OCI-LY7 (cell line): ENCODE measurements around the gene LDLRAD4. TPM values are rescaled to one million over a fixed set of nuclear protein-coding genes. Genes with fewer than 3 reads are reported as not detected.

ENCODE experiments used
- BruUV-seq: library from RNA; stranded (reverse); fragments of 400-500 nt; replicated peaks from 2 replicates; lab custom pipeline; 2021; lab: Mats Ljungman, UMichigan
- CTCF ChIA-PET: fragments of 300-600 bp; sonication (Branson Sonifier 250); formaldehyde crosslinking; loops from one replicate; lab custom pipeline; 2022; ENCODE audit warnings: antibody characterized with exemption; ENCODE audit not compliant: unreplicated experiment; lab: Charles Lee
- POLR2A ChIA-PET: fragments of 300-600 bp; sonication (Branson Sonifier 250); formaldehyde crosslinking; loops from one replicate; lab custom pipeline; 2022; ENCODE audit warnings: antibody characterized with exemption; lab: Charles Lee
- DNase-seq: peaks from one replicate; pipeline ENCODE4 v3.0.0-alpha.2; 2015; ENCODE audit warnings: low spot score
- H2AFZ ChIP-seq: fragments of 200-600 bp; sonication (generic), shearing (Covaris generic); 2 replicates; pipeline ENCODE4 v1.6.1; 2014; ENCODE audit warnings: mild to moderate bottlenecking, antibody characterized with exemption, low read length, moderate library complexity
- H3K27ac ChIP-seq: fragments of 200-600 bp; sonication (generic); 2 replicates; pipeline ENCODE4 v1.5.1; 2014; ENCODE audit warnings: mixed run types, low read depth, mild to moderate bottlenecking, moderate library complexity, low read length, inconsistent platforms; ENCODE audit not compliant: poor library complexity, severe bottlenecking
- H3K36me3 ChIP-seq: fragments of 200-600 bp; sonication (generic); 2 replicates; pipeline ENCODE4 v1.6.1; 2014; ENCODE audit warnings: mild to moderate bottlenecking, antibody characterized with exemption, low read length, moderate library complexity, mixed read lengths; ENCODE audit not compliant: insufficient read depth
- H3K4me1 ChIP-seq: fragments of 200-600 bp; sonication (generic); 2 replicates; pipeline ENCODE4 v1.5.1; 2014; ENCODE audit warnings: mild to moderate bottlenecking, low read length; ENCODE audit not compliant: insufficient read depth, poor library complexity, severe bottlenecking
- H3K4me2 ChIP-seq: fragments of 200-600 bp; sonication (generic); 2 replicates; pipeline ENCODE4 v1.6.1; 2014; ENCODE audit warnings: mild to moderate bottlenecking, low read length
- H3K4me3 ChIP-seq: fragments of 200-600 bp; sonication (generic); 2 replicates; pipeline ENCODE4 v1.5.1; 2014; ENCODE audit warnings: mild to moderate bottlenecking, low read depth, low read length; ENCODE audit not compliant: poor library complexity, severe bottlenecking
- H3K79me2 ChIP-seq: fragments of 200-600 bp; sonication (generic); 2 replicates; pipeline ENCODE4 v1.6.1; 2016; ENCODE audit warnings: low read depth, mild to moderate bottlenecking, low read length, moderate library complexity, mixed read lengths; ENCODE audit not compliant: insufficient read depth
- H3K9me2 ChIP-seq: fragments of 200-600 bp; sonication (generic); 2 replicates; pipeline ENCODE4 v1.6.1; 2016; ENCODE audit warnings: mild to moderate bottlenecking, low read length, mixed read lengths; ENCODE audit not compliant: insufficient read depth
- H3K9me3 ChIP-seq: fragments of 200-600 bp; sonication (generic); 2 replicates; pipeline ENCODE4 v1.6.1; 2014; ENCODE audit warnings: mild to moderate bottlenecking, mixed run types, low read length, mixed read lengths
- H4K20me1 ChIP-seq: fragments of 200-600 bp; sonication (generic); 2 replicates; pipeline ENCODE4 v1.6.1; 2014; ENCODE audit warnings: mild to moderate bottlenecking, antibody characterized with exemption, low read length, moderate library complexity, mixed read lengths; ENCODE audit not compliant: insufficient read depth
- EZH2phosphoT487 ChIP-seq: fragments of 200-600 bp; sonication (generic); IDR thresholded peaks from 2 replicates; pipeline ENCODE4 v1.6.1; 2018; ENCODE audit warnings: low read depth, borderline replicate concordance, mild to moderate bottlenecking, mixed run types, antibody characterized with exemption, low read length, moderate library complexity, mixed read lengths
- intact Hi-C: fragments of 100-400 bp; cut with micrococcal nuclease; formaldehyde crosslinking; loops from one replicate; pipeline ENCODE4 v1.10.0; 2022; ENCODE audit not compliant: unreplicated experiment
- total RNA-seq, 2 experiments: library from RNA; depleted of rRNA in 1 of 2; stranded (reverse); fragments of >200 nt in 1 of 2; shearing (Covaris generic) in 1 of 2; gene quantifications; 2 replicates each; pipeline ENCODE4 v1.2.3, GENCODE V29; 2014 to 2022
- TF ChIP-seq, protein P1 (sequence below): fragments of 200-600 bp; sonication (generic); conservative IDR thresholded peaks from 2 replicates; pipeline ENCODE4 v1.5.1; 2014; ENCODE audit warnings: mild to moderate bottlenecking, antibody characterized with exemption, low read length, moderate library complexity, mixed read lengths

The LDLRAD4 gene
- total RNA-seq, 2 experiments from 2014 or later: 26.2 to 43.8 TPM

DNA sequence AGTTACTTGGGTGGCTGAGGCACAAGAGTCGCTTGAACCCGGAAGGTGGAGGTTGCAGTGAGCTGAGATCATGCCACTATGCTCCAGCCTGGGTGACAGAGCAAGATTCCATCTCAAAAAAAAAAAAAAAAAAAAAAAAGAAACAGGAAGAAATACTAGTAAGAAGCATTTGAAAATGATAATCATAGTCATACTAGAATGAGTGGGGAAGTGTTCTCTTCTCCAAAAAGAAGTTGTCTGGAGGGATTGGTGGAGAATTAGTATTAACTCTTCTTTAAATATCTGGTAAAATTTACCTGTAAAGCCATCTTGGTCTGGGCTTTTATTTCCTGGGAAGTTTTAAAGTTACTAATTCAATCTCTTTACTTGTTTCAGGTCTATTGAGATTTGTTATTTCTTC lies 376.0 kb downstream of the LDLRAD4 start:
- Histone ChIP-seq H4K20me1 (no peaks in the 10 kb centered on the region), H3K9me2 (no peaks in the 10 kb centered on the region), H3K27ac (no peak overlapping the region), H2AFZ (no peak overlapping the region), H3K9me3 (peaks cover 42% of the 10 kb centered on the region), H3K4me3 (no peak overlapping the region), H3K4me1 (no peaks in the 10 kb centered on the region), H3K4me2 (no peak overlapping the region), H3K79me2 (no peaks in the 10 kb centered on the region), H3K36me3 (no peaks in the 10 kb centered on the region; the same call in 1 of the 2 replicates)
- intact Hi-C loops: no loop called here
- ChIA-PET CTCF (no interaction called here), POLR2A (interaction anchor here (0.6 kb wide), 1 partner anchor 9 kb away, joined by 3 read pairs; no protein-coding TSS in a partner anchor)
- TF ChIP-seq, protein P1, sequence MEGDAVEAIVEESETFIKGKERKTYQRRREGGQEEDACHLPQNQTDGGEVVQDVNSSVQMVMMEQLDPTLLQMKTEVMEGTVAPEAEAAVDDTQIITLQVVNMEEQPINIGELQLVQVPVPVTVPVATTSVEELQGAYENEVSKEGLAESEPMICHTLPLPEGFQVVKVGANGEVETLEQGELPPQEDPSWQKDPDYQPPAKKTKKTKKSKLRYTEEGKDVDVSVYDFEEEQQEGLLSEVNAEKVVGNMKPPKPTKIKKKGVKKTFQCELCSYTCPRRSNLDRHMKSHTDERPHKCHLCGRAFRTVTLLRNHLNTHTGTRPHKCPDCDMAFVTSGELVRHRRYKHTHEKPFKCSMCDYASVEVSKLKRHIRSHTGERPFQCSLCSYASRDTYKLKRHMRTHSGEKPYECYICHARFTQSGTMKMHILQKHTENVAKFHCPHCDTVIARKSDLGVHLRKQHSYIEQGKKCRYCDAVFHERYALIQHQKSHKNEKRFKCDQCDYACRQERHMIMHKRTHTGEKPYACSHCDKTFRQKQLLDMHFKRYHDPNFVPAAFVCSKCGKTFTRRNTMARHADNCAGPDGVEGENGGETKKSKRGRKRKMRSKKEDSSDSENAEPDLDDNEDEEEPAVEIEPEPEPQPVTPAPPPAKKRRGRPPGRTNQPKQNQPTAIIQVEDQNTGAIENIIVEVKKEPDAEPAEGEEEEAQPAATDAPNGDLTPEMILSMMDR: no peak
- no peak for TF ChIP-seq EZH2phosphoT487
- no TSS peak for BruUV-seq
- DNase-seq: no peak

DNA sequence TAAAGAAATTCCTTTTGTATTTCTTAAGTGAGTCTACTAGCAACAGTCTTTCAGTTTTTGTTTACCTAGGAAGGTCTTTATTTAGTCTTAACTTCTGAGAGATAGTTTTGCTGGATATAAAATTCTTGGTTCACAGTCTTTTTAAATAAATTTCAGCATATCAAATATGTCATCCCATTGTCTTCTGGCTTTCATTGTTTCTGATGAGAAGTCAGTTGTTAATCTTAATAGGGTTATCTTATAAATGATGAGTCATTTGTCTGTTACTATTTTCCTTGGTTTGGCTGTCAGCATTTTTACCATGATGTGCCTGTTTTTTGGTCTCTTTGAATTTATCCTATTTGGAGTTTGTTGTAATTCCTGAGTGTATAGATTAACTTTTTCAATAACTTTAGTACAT lies 378.5 kb downstream of the LDLRAD4 start:
- intact Hi-C loops: no loop called here
- H3K36me3 ChIP-seq: no peaks in the 10 kb centered on the region; the same call in 1 of the 2 replicates

DNA sequence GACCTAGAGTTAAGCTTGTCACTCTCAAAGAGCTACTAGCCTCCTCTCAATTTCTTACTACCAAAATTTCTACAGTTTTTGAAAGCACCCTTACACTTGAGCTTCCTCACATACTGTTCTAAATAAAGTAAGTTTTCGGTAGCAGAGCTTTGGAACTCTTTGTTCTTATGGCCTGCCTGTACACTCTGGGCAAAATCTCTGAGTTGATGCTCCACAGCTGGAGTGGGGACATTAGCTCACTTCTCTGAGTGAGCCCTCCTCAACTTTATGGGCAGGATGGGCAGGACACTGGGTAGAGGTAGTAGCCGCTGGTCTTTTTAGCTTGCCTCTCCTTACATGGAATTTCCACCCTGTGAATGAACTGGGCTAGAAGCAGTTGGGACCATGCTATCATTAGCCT lies 380.0 kb downstream of the LDLRAD4 start:
- H2AFZ ChIP-seq: no peak overlapping the region
- no peaks in the 10 kb centered on the region; the same call in 1 of the 2 replicates for H3K36me3 ChIP-seq
- H3K79me2 ChIP-seq: no peaks in the 10 kb centered on the region
- TF ChIP-seq, protein P1: no peak
- no peak for TF ChIP-seq EZH2phosphoT487
- DNase-seq: no peak
- CTCF ChIA-PET: no interaction called here
- no peak overlapping the region for H3K27ac ChIP-seq
- peaks cover 42% of the 10 kb centered on the region for H3K9me3 ChIP-seq
- BruUV-seq: no TSS peak
- intact Hi-C loops: no loop called here
- H3K4me3 ChIP-seq: no peak overlapping the region
- no peak overlapping the region for H3K4me2 ChIP-seq
- POLR2A ChIA-PET: interaction anchor here (1.3 to 1.5 kb wide), 2 partner anchors 9 to 46 kb away, joined by 3 to 5 read pairs; no protein-coding TSS in a partner anchor
- no peaks in the 10 kb centered on the region for H3K9me2 ChIP-seq
- H3K4me1 ChIP-seq: no peaks in the 10 kb centered on the region
- H4K20me1 ChIP-seq: no peaks in the 10 kb centered on the region

More for the DNA sequence above, 378.5 kb downstream of the LDLRAD4 start:
- ChIA-PET POLR2A (interaction anchor here (1.0 kb wide), 1 partner anchor 12 kb away, joined by 3 read pairs; no protein-coding TSS in a partner anchor), CTCF (no interaction called here)
- no peaks in the 10 kb centered on the region for H3K4me1 ChIP-seq
- H3K27ac ChIP-seq: no peak overlapping the region
- DNase-seq: peak; percentile 36
- no peaks in the 10 kb centered on the region for H3K9me2 ChIP-seq
- H3K79me2 ChIP-seq: no peaks in the 10 kb centered on the region
- TF ChIP-seq, protein P1: no peak
- TF ChIP-seq EZH2phosphoT487: no peak
- BruUV-seq: no TSS peak
- no peak overlapping the region for H3K4me3 ChIP-seq
- H4K20me1 ChIP-seq: no peaks in the 10 kb centered on the region
- no peak overlapping the region for H3K4me2 ChIP-seq
- H2AFZ ChIP-seq: no peak overlapping the region
- peaks cover 42% of the 10 kb centered on the region for H3K9me3 ChIP-seq
